HepG2 (cell line): Measurements from ENCODE around the gene SRC. TPM values are rescaled to one million over a fixed set of nuclear protein-coding genes. Genes with fewer than 3 reads are reported as not detected.

Source experiments
- AKNA ChIP-seq: sonication (generic); formaldehyde crosslinking; IDR thresholded peaks from 2 replicates; pipeline ENCODE4 v1.4.0; 2020; ENCODE audit warnings: missing genetic modification reagents, borderline replicate concordance
- KDM5B ChIP-seq: sonication (generic); formaldehyde crosslinking; IDR thresholded peaks from 2 replicates; pipeline ENCODE4 v1.4.0; 2020; ENCODE audit warnings: missing genetic modification reagents, mild to moderate bottlenecking, borderline replicate concordance
- SETDB1 ChIP-seq: sonication (generic); formaldehyde crosslinking; IDR thresholded peaks from 2 replicates; pipeline ENCODE4 v1.5.1; 2020; ENCODE audit warnings: missing genetic modification reagents, mild to moderate bottlenecking, borderline replicate concordance
- SP2 ChIP-seq: sonication (generic); formaldehyde crosslinking; IDR thresholded peaks from 2 replicates; pipeline ENCODE4 v1.5.1; 2020; ENCODE audit warnings: mild to moderate bottlenecking, missing genetic modification reagents
- WIZ ChIP-seq: sonication (generic); formaldehyde crosslinking; IDR thresholded peaks from 2 replicates; pipeline ENCODE4 v1.5.1; 2020; ENCODE audit warnings: mild to moderate bottlenecking, missing genetic modification reagents
- ZBTB4 ChIP-seq: sonication (generic); formaldehyde crosslinking; IDR thresholded peaks from 2 replicates; pipeline ENCODE4 v1.4.0; 2020; ENCODE audit warnings: missing genetic modification reagents, mild to moderate bottlenecking, borderline replicate concordance
- ZFP82 ChIP-seq: sonication (generic); formaldehyde crosslinking; IDR thresholded peaks from 2 replicates; pipeline ENCODE4 v1.5.1; 2020; ENCODE audit warnings: mild to moderate bottlenecking, missing genetic modification reagents, borderline replicate concordance
- ZMAT5 ChIP-seq: sonication (generic); formaldehyde crosslinking; IDR thresholded peaks from 2 replicates; pipeline ENCODE4 v1.5.0; 2020; ENCODE audit warnings: mild to moderate bottlenecking, low read depth, missing genetic modification reagents, borderline replicate concordance
- ZNF256 ChIP-seq: sonication (generic); formaldehyde crosslinking; conservative IDR thresholded peaks from 2 replicates; pipeline ENCODE4 v1.4.0; 2020; ENCODE audit warnings: missing genetic modification reagents
- ZNF296 ChIP-seq: sonication (generic); formaldehyde crosslinking; conservative IDR thresholded peaks from 2 replicates; pipeline ENCODE4 v1.5.0; 2020; ENCODE audit warnings: mild to moderate bottlenecking, missing genetic modification reagents
- ZNF30 ChIP-seq: sonication (generic); formaldehyde crosslinking; IDR thresholded peaks from 2 replicates; pipeline ENCODE4 v1.5.0; 2020; ENCODE audit warnings: mild to moderate bottlenecking, missing genetic modification reagents
- ZNF34 ChIP-seq: sonication (generic); formaldehyde crosslinking; IDR thresholded peaks from 2 replicates; pipeline ENCODE4 v1.4.0; 2020; ENCODE audit warnings: mild to moderate bottlenecking, missing genetic modification reagents, borderline replicate concordance
- ZNF350 ChIP-seq: sonication (generic); formaldehyde crosslinking; IDR thresholded peaks from 2 replicates; pipeline ENCODE4 v1.4.0; 2020; ENCODE audit warnings: mild to moderate bottlenecking, low read depth, missing genetic modification reagents, borderline replicate concordance
- ZNF44 ChIP-seq: sonication (generic); formaldehyde crosslinking; IDR thresholded peaks from 2 replicates; pipeline ENCODE4 v1.5.1; 2020; ENCODE audit warnings: mild to moderate bottlenecking, missing genetic modification reagents
- ZNF550 ChIP-seq: sonication (generic); formaldehyde crosslinking; IDR thresholded peaks from 2 replicates; pipeline ENCODE4 v1.4.0; 2020; ENCODE audit warnings: mild to moderate bottlenecking, missing genetic modification reagents, borderline replicate concordance
- ZNF776 ChIP-seq: sonication (generic); formaldehyde crosslinking; IDR thresholded peaks from 2 replicates; pipeline ENCODE4 v1.4.0; 2020; ENCODE audit warnings: mild to moderate bottlenecking, missing genetic modification reagents
- ZNF800 ChIP-seq: sonication (generic); formaldehyde crosslinking; IDR thresholded peaks from 2 replicates; pipeline ENCODE4 v1.4.0; 2020; ENCODE audit warnings: missing genetic modification reagents
- ZSCAN21 ChIP-seq: sonication (generic); formaldehyde crosslinking; IDR thresholded peaks from 2 replicates; pipeline ENCODE4 v1.8.0; 2022; ENCODE audit warnings: mild to moderate bottlenecking, missing genetic modification reagents, moderate library complexity, borderline replicate concordance
- polyA plus RNA-seq, 8 experiments: library from polyadenylated mRNA; depleted of rRNA in 3 of 8; stranded (reverse) in 7 of 8; unstranded in 1 of 8; fragments of >200 nt; fragmentation: Illumina TruSeq in 4 of 8; extraction: Trizol in 4 of 8; gene quantifications; 2 replicates each; pipeline versions ENCODE4 v1.2.1 to v1.2.3, GENCODE V29; 2011 to 2016; ENCODE audit warnings: low read depth in 4 of 8, missing spikeins in 1 of 8, mixed read lengths in 1 of 8; ENCODE audit not compliant: insufficient read depth in 1 of 8
- total RNA-seq, 5 experiments: library from RNA; depleted of rRNA; stranded (reverse); fragments of >200 nt; fragmentation: Illumina TruSeq; extraction: Trizol; gene quantifications; 2 replicates each; pipeline ENCODE4 v1.2.3, GENCODE V29; 2016; ENCODE audit warnings: low read depth in 1 of 5

SRC gene
- total and polyA plus RNA-seq, 2 of the 13 experiments (the other 11 are each of a cell fraction or from before 2014, with no cell fraction given): 54.7 to 192 TPM

- TF ChIP-seq ZNF800 (CRISPR knock-in tag) (no peak), ZFP82 (CRISPR knock-in tag) (no peak), ZBTB4 (0 out of 2 replicates have a peak, but pooled peaks have one; percentile 14), KDM5B (CRISPR knock-in tag) (peak; percentile 80; the same call in 1 of the 2 replicates), SETDB1 (no peak), ZNF550 (CRISPR knock-in tag) (no peak), ZNF296 (CRISPR knock-in tag) (no peak), ZNF44 (CRISPR knock-in tag) (no peak), ZNF350 (CRISPR knock-in tag) (0 out of 2 replicates have a peak, but pooled peaks have one; percentile 56), ZNF30 (CRISPR knock-in tag) (no peak), ZNF776 (CRISPR knock-in tag) (peak; percentile 69; the same call in 1 of the 2 replicates), ZSCAN21 (no peak), ZNF34 (CRISPR knock-in tag) (no peak), WIZ (0 out of 2 replicates have a peak, but pooled peaks have one; percentile 26), AKNA (CRISPR knock-in tag) (no peak), ZNF256 (CRISPR knock-in tag) (0 out of 2 replicates have a peak, but pooled peaks have one; percentile 46), ZMAT5 (no peak), SP2 (CRISPR knock-in tag) (no peak)
Observed at GRCh38 chr20:37384683-37385174, 38.8 kb downstream of the SRC start (continued).
